Measurements from ENCODE around the gene BANK1.

GRCh38 chr4:101858641-101859040 is 68.1 kb downstream of the BANK1 start:
- no peak for TF ChIP-seq POLR2A (IDR thresholded peaks at IDR 0.05; ENCODE audit: low read length)
- no peak for TF ChIP-seq GATA1 (IDR thresholded peaks at IDR 0.05; ENCODE audit: low read depth, low read length)
